Fibroblast of lung (primary cell): Measurements from ENCODE around the gene CBFB.

Source experiments
- CTCF ChIP-seq, 2 donors: IDR thresholded peaks in 1 of 2; conservative IDR thresholded peaks in 1 of 2; 1 replicate in 1 of 2; 2 replicates in 1 of 2; pipeline ENCODE4 v1.5.1; 2011 to 2012; ENCODE audit warnings: low read length in 2 of 2, control low read depth in 1 of 2, inconsistent platforms in 1 of 2, low read depth in 1 of 2, mild to moderate bottlenecking in 1 of 2
- EZH2 ChIP-seq: IDR thresholded peaks from 2 replicates; pipeline ENCODE4 v1.5.1; 2012; ENCODE audit warnings: low read length, control low read depth, mild to moderate bottlenecking; ENCODE audit errors: missing control alignments

- TF ChIP-seq CTCF (conservative IDR thresholded peaks at IDR 0.05 in 1 of 2, IDR thresholded peaks at IDR 0.05 in 1 of 2; ENCODE audit: low read depth in 1 of 2, low read length in 2 of 2) (no peak), EZH2 (no peak)
Observed at GRCh38 chr16:67040166-67040565, 11.2 kb downstream of the CBFB start.
